HG03159 (cell line): Measurements from ENCODE around the gene TDRD7.
A peak's percentile ranks its signal among the peaks of the same experiment; 100 is the strongest.

Experiments used
- ATAC-seq: cut with Tn5 transposase; IDR thresholded peaks from one replicate; pipeline ENCODE4 v1.9.1; 2021; ENCODE audit warnings: mild to moderate bottlenecking, moderate library complexity; ENCODE audit not compliant: unreplicated experiment

Gene TDRD7, protein sequence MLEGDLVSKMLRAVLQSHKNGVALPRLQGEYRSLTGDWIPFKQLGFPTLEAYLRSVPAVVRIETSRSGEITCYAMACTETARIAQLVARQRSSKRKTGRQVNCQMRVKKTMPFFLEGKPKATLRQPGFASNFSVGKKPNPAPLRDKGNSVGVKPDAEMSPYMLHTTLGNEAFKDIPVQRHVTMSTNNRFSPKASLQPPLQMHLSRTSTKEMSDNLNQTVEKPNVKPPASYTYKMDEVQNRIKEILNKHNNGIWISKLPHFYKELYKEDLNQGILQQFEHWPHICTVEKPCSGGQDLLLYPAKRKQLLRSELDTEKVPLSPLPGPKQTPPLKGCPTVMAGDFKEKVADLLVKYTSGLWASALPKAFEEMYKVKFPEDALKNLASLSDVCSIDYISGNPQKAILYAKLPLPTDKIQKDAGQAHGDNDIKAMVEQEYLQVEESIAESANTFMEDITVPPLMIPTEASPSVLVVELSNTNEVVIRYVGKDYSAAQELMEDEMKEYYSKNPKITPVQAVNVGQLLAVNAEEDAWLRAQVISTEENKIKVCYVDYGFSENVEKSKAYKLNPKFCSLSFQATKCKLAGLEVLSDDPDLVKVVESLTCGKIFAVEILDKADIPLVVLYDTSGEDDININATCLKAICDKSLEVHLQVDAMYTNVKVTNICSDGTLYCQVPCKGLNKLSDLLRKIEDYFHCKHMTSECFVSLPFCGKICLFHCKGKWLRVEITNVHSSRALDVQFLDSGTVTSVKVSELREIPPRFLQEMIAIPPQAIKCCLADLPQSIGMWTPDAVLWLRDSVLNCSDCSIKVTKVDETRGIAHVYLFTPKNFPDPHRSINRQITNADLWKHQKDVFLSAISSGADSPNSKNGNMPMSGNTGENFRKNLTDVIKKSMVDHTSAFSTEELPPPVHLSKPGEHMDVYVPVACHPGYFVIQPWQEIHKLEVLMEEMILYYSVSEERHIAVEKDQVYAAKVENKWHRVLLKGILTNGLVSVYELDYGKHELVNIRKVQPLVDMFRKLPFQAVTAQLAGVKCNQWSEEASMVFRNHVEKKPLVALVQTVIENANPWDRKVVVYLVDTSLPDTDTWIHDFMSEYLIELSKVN

GRCh38 chr9:97411789-97412625, at the start of gene TDRD7:
TSS of gene TDRD7 (plus strand) at chr9:97412096. CDS start at chr9:97428466, 16,370 bp downstream.
- peak; percentile 75 for ATAC-seq

- ATAC-seq, result no peak
Observed at GRCh38 chr9:97362777-97363545, 48.9 kb upstream of the TDRD7 start.

DNA sequence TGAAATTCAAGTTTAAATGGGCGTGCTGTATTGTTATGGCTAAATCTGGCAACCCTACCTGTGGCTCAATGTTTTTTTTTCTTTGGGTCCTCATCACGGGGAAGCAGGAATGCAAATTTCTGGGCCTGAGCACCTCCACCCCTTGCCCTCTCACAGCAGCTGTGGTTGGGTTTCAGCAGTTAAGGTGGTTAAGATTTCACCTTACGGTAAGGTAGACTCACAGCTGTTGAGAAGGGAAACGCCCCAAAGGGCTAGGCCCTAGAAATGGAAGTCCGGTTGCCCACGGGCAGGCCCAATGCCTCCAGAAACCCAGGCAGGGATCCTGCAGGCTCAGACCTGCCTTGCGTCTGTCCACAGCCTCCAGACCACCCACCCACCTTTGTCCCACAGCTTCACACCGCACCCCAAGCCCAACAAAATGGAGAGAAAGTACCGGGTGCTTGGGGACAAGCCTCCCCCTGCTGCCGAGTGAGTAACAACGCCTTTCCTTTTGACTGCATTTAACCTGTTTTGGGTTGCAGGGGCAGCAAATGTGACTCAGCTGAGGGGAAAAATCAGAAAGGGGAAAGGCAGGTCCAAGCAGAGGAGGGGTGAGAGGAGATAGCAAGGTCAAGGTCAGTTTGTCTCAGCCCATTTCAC, 48.1 kb upstream of the TDRD7 start:
- peak; percentile 50 for ATAC-seq

DNA sequence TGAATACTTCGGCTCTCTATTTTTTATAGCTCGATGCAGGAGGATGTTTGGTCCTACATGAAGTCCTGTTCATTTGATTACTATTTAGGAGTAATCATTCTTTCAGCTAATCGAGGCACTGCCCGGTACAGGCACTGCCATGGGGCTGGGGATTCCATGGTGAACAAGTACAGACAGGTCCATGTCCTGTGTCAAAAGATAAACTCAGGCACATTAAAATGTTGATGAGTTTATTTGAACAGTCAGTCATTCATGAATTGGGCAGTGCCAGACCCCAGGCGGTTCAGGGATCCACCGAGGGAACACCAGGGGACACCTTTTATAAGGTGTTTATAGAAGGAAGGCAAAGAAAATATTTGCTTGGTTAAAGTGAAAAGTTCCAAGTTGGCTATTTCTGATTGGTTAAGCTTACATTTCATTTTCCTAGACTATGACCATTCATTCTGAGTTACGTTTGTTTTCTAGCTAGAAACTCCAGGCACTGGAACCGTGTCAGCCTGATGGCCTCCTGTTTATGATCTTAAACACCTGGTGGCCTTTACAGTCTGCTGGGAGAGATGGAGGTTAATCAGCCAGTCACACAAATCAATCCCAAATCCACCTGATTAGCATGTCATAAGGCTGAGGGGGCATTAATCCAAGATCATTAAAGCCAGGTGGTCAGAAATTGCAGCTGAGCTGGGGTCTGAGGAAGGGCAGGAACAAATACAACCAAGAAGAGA, 47.0 kb upstream of the TDRD7 start:
- ATAC-seq, result no peak

DNA sequence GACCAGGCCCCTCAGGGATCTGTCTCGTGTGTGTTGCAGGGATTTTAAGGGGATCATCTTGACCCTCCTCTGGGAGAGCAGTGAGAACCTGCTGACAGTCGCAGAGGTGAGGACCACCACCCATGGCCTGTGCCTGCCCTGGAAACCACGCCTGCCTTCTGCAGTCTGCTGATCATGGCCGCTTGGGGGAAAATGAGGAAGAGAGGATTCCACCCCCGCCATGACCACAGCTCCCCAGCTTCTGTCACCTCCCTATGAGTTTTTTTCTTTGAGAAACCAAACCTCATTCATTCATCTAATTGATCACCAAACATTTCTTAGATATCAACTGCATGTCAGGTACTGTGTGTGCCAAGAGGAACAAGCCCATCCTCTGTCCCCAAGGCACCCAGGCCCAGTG, 46.3 kb upstream of the TDRD7 start:
- ATAC-seq, result no peak

DNA sequence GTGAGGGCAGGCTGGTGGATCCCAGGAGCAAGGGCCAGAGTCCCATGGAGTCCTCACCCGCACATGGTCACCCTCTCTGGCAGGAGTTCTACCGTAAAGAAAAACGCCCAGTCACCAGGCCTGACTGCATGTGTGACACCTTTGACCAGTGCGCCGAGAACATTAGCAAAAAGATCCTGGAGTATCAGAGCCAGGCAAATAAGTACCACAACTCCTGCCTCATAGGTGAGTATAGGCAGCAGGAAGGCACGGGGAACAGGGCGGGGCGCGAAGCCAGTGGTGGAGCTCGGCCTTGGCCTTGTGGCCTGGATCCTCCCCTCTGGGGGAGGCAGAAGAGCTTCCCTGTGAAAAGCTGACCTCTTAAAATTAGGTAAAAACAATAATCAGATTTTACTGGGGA, 45.4 kb upstream of the TDRD7 start:
- no peak for ATAC-seq

DNA sequence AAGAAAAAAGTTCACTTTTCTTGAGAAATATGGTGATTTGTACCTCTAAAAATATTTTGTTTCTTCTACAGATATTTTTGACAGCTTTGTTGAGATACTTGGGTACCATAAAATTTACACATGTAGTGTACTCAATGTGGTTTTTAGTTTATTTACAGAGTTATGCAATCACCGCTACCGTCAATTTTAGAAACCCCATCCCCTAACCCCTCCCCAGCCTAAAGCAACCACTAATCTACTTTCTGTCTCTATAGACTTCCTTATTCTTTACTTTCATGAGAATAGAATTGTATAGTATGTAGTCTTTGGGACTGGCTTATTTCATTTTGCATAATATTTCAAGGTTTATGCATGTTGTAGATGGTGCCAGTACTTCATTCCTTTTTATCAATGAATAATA, 45.0 kb upstream of the TDRD7 start:
- ATAC-seq, result peak; percentile 49

DNA sequence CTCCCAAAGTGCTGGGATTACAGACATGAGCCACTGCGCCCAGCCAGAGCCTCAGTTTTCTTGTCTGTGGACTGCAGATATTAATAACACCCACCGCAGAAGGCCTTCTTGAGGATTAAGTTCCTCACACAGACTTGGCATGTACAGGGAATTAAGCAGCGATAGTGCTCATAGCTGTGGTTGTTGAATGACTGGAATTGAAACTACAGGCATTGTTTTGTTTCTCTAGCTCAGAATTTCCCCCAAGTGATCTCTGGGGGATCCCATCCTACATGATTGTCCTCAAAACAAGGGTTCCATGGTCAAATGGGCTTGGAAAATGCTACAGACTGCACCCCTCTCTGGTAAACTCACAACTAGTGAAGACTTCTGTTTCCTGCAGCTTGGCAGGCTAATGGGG, 44.2 kb upstream of the TDRD7 start:
- no peak for ATAC-seq

DNA sequence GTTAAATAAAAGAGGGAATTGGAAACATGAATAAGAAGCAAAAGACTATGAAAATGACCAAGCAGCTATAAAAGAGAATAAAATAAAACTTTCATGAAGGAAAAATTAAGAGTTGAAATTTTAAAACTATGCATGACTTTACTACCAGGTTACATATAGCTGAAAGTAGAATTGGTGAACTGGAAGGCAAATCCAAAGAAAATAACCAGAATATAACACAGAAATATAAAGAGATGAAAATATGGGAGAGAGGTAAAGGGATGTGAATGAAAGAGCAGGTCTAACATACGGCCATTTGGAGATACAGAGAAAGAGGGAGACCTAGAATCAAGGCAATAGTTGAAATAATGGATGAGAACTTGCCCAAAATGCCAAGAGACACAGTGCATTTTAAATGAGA, 42.9 kb upstream of the TDRD7 start:
- no peak for ATAC-seq

- ATAC-seq, result no peak
Observed at GRCh38 chr9:97372580-97372979, 39.3 kb upstream of the TDRD7 start.

DNA sequence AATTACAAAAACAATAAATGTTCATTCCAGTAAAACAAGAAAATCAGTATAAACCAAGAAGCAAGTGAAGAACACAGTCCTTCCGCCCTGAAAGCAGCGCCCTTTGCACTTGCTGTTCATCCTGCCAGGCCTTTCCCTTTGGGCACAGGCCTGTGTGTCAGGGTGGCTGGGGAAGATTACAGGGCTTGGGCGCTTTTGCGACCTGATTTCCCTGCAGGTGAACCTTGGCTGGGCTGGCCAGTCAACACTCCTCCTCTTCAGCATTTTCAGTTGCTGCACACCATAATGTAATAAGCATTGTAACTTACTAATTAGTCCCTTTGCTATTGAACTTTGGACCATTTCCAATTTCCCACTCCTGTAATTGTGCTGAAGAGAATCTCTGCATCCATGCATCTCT, 38.6 kb upstream of the TDRD7 start:
- ATAC-seq, result no peak

DNA sequence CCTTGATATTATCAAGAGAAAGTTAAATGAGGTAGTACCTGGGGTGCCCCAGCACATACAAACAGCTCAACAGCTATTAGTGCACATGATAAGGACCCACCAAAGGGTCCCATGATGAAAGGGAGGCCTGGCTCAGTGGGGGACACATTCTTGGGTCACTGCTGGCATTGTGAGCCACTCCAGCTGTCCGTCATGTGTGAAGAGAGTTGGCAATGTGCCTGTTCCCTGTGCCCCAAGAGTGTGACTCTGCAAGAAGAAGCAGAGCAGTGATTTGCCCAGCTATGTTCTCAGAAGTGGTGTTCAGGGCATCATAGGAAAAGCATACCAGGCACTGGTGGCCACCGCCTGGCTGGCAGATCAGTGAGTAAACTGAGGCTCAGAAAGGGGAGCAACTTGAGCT, 37.1 kb upstream of the TDRD7 start:
- ATAC-seq, result no peak

GRCh38 chr9:97376902-97377301, 35.0 kb upstream of the TDRD7 start:
- ATAC-seq, result no peak

DNA sequence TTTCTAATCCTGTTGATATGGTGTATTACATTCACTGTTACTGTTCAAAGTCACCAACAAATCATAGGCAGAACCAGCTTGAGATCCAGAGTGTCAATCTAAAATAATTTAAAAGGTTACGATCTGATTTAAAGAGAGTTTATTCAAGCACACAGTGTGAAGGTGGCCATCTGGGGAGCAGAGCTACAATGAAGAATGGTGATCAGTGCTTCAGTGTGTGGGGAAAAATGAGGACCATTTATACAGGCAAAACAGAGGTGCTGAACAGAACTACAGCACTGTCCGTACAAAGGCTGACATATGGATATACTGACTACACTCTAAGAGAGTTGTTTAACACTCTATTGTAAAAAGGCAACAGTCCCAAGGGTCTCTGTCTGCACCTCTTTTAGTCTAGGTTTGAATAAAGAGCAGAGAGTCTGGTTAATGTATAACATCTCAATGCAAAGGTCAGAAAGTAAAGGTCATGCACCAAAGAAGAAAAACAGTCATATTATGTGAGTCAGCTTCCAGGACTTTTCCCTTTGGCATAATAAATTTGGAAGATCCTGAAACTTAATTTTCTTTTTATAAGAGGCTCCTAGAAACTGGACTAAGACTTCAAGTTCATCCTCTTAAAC, 29.7 kb upstream of the TDRD7 start:
- no peak for ATAC-seq

DNA sequence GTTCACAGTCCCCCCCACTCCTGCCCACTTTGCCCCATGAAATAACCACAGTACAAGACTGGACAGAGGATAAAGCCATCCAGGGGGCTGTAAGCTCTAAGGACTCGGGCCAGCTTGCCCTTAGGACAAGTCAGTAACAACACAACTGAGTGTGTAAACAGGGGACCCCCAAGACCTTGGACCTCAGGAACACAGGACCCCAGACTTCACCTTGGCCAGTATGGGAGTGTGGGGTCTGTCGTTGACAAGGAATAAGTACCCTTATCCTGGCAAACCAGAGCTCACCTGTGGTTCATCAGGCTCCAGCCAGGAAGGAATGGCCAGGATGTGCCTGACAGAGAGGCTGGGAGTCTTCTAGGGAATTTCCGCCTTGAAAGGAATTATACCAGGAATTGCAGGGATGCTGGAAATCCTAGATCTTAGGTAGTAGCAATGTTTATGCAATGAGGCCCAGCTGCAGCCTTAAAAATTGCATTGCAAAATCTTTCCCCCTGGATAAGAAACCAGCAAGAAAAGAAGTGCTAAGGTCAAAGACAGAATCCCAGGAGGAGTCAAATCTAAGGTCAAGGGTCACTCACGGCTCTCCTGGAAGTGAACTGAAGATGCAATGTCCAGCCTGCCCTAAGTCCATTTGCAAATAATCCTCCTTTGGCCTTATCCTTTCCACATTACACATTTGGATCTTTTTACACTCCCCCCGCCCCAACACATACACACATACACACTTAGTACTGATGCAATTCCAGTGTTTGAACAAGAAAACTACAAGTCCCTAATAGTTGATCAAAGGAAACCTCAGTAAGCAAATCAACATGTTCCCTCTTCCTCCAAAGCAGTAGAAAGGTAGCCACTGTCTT, 27.3 kb upstream of the TDRD7 start:
- ATAC-seq, result no peak

- ATAC-seq, result no peak
Observed at GRCh38 chr9:97385626-97386264, 26.2 kb upstream of the TDRD7 start.

DNA sequence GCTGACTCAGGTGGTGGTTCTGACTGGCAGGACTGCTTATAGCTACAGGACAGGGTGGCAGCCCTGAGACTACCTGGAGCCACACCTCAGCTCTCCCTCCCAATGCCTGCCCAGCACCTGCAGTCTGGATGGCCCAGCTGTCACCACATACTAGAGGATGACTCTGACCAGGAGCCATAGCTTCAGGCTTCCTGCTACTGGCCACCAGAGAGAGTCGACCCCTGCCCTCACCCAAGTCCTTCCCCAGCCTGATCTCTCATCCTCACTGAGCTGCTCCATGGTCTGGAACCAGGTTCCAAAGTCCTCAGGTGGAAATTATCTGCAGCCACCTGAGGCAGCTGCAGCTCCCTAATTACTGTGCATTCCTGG, 25.6 kb upstream of the TDRD7 start:
- ATAC-seq, result no peak
